SK-N-MC (cell line): Measurements from ENCODE around the gene PCNX2.

ENCODE experiments used
- EZH2 ChIP-seq: fragments of 200-600 bp; sonication (generic); IDR thresholded peaks from one replicate; pipeline ENCODE4 v1.6.1; 2017; ENCODE audit warnings: antibody characterized with exemption
- POLR2AphosphoS5 ChIP-seq: IDR thresholded peaks from 2 replicates; pipeline ENCODE4 v1.6.1; 2012; ENCODE audit warnings: mild to moderate bottlenecking, low read depth, low read length, borderline replicate concordance

- no peak for TF ChIP-seq POLR2AphosphoS5
- no peak for TF ChIP-seq EZH2
Measured at GRCh38 chr1:233269656-233270055, 25.9 kb downstream of the PCNX2 start.
